GM19452 (cell line): ENCODE results near the gene ABHD14A.
"Not testable (repeated sequence)": the region's sequence is repeated elsewhere in the genome, so short reads cannot be mapped to it uniquely, and the experiment has no call there.

Source experiments
- ATAC-seq: cut with Tn5 transposase; IDR thresholded peaks from one replicate; pipeline ENCODE4 v1.9.1; 2021; ENCODE audit not compliant: unreplicated experiment

Gene ABHD14A

DNA sequence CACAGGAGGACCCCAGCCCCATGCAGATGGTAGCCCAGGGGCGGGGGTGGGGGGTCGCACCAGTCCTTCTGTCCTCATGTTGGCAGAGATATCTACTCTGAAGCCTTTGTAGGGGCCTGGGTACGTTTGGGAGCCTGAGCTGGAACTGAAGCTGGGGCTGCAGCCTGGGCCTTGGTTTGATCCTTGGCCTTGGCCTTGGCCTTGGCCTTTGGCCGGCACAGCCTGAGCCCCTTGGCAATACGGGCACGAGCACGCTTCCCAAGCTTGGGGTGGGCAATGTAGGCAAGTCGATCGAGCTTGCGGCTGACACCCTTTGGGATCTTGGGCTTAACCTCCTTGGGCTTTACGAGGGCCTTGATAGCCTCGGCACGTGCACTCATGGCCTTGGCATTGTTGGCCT is 18.8 kb downstream of the ABHD14A start:
- not testable (repeated sequence) for ATAC-seq

GRCh38 chr3:51994530-51994929 is 19.7 kb downstream of the ABHD14A start:
- no peak for ATAC-seq

DNA sequence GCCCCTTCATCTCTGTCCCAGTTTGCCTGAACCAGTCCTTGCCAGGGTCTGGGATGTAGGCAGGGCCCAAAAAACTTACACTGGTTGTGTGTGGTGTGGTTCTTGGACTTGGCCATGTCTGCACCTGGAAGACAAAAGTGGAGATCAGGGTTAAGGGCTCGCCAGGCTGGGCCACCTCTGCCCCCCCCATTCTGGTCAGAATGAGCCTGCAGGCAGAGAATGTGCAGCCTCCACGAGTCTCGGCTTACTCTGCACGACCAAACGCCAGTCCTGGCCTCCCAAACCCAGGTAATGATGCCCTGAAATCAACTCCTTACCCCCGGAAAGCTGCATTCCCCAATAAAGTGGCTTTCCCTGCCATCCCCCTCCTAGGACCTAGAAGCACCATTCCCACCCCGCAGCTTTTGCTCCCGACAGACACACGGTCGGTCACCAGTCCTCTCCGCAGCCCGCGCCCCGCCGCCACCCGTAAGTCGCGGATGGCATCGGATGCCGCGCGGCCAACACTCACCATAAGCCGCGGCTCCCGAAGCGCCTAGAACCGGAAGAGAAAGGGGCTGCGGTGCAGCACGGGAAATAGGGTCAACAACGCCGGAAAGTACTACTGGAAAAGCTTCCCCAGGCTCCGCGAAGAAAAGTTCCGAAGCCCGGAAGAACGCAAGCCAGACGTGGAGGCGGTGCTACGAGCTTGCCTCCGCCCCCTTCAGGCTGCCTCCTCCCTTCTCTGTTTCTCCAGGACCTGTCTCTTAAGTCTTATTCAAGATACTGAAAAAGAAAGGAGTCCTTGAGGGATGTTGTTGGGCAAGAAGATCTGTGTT is 20.7 kb downstream of the ABHD14A start, which contains the start of gene RPL29:
RPL29 (minus strand) TSS at position 550 of the 818 bp plus-strand sequence; CDS start at position 116, 434 bp downstream.
- peak; percentile 83 for ATAC-seq

DNA sequence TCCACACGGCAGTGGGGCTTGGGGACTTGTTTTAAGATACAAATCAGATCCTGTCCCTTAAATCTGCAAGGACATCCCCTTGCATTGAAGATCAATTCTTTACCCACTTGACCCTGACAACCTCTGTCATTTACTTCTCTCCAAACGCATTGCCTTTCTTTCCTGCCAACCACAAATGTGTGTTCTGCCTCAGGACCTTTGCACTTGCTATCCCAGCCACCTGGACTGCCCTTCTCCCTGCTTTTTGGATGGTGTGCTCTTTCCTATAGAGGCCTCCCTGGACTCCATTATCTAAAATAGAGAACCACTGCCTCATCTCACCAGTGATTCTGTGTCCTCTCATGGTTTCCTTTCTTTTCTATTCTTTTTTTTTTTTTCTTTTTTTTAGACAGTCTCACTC is 22.3 kb downstream of the ABHD14A start:
- ATAC-seq: no peak

DNA sequence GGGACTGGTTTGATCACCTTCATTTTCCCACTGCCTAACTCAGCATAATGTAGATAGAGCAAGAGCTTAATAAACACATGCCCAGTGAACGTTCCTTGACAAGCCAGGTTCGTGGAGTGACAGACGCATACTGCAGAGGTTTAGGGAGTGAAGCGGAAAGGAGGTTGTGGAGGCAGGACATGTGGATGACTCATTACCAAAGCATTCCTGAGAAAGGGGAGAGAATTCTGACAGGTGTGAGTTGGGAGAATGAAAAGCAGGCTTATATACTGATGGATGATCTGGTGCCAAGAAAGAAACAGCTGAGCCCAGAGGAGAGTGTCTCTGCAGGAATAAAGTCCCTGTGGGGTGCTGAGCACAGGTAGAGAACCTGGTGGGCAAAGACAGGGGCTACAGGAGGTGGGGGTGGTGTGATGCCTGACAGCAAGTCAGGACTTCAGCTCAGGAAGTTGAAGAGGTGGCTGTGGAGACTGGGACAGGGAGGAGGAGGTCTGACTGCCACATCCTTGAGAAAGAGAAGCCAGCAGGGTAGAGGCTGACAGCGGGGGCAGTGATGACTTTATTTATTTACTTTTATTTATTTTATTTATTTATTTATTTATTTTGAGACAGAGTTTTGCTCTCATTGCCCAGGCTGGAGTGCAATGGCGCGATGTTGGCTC is 23.2 kb downstream of the ABHD14A start:
- no peak for ATAC-seq

DNA sequence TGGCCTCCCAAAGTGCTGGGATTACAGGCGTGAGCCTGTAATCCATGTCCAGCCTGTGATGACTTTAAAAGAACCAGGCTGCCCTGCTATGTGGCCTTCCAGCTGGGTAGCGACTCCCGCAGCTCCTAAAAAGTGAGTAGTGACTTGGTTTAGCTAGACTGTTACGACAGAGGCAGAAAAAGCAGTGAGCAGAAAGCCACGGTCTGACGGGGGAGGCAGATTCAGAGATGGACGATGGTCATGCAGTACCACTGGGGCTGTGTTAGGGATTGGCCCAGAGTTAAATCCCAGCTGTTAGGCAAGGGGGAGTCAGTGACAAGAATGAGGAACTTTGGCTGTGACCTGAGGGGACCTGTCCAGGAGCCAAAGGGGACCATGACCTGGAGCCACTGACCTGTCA is 23.9 kb downstream of the ABHD14A start:
- ATAC-seq: no peak

- ATAC-seq: no peak
Observed at GRCh38 chr3:51999846-52000245, 25.0 kb downstream of the ABHD14A start.

DNA sequence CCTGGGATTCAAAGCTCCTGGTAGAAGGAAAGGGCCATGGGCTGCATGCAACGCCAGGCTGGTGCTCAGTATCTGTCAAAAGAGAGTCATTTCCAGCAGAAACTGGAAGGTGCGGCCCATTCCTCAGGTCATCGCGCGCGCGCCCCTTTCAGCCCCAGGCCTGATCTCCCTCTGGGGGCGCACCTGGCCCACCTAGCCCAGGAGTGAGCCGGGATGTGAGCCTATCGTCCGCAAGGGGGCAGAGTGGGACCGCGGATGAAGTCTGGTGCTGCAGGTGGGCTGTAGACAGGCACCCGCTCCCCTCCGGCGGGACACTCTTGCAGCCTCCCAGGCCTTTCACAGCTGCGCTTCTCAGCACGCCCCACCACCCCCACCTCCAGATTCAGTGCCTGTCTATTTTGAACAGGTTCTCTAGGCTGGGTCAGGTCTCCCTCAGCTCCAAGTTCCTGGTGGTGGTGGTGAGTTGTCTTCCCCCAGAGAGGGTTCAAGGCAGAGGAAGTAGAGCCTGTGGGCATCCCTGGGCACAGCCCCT is 26.6 kb downstream of the ABHD14A start:
- ATAC-seq: peak; percentile 78

DNA sequence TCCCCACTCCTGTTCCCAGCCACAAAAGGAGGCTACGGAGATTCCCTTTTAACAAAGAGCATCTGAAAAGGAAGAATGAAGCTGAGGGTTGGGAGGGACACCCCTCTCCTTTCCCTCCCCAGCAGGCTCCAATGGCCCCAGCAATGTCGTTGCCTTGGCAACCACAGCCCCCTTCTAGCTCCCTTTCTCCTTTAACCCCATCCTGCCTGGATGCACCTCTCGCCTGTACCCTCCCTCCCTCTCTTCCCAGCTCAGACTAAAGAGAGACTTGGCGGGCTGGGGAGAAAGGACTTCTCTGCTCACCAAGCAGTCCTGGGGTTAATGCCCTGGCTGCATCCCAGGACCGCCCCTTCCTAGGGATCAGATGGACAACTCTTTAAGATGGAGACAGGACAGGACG is 27.9 kb downstream of the ABHD14A start:
- no peak for ATAC-seq

GRCh38 chr3:52004163-52004787 is 29.4 kb downstream of the ABHD14A start:
- no peak for ATAC-seq

- ATAC-seq: no peak
Observed at GRCh38 chr3:52004906-52005395, 30.1 kb downstream of the ABHD14A start.

DNA sequence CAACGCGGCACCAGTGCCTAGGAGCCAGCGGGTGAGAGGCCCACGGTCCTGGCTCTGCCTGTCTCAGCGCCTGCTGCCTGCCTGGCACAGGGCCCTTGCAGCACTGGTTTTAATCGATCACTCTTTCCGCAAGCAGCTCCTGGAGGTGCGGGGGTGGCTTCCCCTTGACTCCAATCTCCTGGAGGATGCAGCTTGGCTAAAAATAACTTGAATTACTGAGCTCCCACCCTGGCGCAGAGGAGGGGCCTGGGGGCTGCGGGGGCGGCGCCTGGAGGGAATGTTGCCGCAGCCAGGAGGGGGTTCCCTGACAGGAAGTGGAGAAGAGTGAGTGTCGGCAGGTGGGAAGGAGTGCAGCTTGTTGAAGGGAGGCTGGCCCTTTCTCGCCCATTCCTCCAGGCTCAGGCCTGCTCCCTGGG is 30.7 kb downstream of the ABHD14A start:
- no peak for ATAC-seq

- no peak for ATAC-seq
Observed at GRCh38 chr3:52006017-52006819, 31.4 kb downstream of the ABHD14A start.

DNA sequence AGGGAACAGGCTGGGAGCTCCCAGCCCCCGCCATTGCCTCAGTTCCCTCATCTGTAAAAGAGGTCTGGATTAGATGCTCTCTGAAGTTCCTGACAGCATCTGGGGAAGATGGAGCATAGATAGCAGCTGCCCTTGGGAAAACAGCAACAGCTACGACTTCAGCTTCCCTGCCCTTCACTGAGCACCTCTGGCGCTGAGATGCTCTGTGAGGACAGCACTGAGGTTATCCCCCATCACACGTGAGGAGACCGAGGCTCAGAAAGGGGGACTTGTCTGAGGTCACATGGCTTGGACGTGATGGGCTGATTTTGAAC is 31.9 kb downstream of the ABHD14A start:
- ATAC-seq: no peak

DNA sequence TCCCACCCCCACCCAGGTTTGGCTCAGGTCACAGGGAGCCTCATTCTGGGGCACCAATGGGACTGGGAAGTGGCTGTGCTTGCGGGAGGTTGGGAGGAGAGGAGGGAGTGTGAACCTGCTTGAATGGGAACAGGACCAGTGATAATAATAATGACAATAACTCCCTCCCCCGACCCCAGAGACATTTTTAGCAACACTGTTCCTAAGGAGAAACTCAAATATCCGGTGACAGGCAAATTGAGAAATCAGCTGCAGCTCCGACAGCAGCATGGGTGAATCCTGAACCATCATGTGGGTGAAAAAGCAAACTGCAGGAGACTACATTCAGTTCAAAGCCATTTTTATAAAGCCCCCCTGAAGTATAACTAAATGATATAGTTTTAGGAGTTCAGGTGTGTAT is 32.4 kb downstream of the ABHD14A start:
- ATAC-seq: no peak

DNA sequence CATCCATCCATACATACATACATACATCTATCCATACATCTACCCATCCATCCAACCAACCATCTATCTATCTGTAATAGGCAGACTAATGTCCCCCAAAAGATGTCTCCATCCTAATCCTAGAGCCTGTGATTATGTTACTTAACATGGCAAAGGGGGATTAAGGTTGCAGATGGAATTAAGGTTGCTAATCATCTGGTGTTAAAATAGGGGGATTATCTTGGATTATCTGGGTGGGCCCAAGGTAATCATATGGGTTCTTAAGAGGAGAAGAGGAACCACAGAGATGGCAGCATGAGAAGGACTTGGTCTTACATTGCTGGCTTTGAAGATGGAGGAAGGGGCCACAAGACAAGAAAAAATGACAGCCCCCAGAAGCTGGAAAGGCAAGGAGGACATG is 35.6 kb downstream of the ABHD14A start:
- no peak for ATAC-seq

- no peak for ATAC-seq
Observed at GRCh38 chr3:52012699-52013098, 37.8 kb downstream of the ABHD14A start.

GRCh38 chr3:52013802-52014598 is 39.1 kb downstream of the ABHD14A start:
- no peak for ATAC-seq

- no peak for ATAC-seq
Observed at GRCh38 chr3:52014613-52015012, 39.7 kb downstream of the ABHD14A start.
